Esophagus muscularis mucosa (tissue), 4 donors: ENCODE measurements around the gene C19orf47.

Experiments used
- EP300 ChIP-seq: sonication (generic); formaldehyde crosslinking; IDR thresholded peaks from one replicate; pipeline ENCODE4 v1.6.1; 2017; ENCODE audit warnings: antibody characterized with exemption
- POLR2A ChIP-seq: fragments of 450-650 bp; IDR thresholded peaks from one replicate; pipeline ENCODE4 v1.6.1; 2017; ENCODE audit warnings: antibody characterized with exemption, moderate library complexity, mild to moderate bottlenecking, low read depth
- TF ChIP-seq, protein P1 (sequence below), 3 experiments: fragments of 200-600 bp in 2 of 3; fragments of 450-650 bp in 1 of 3; sonication (generic) in 2 of 3; IDR thresholded peaks; one replicate each; pipeline ENCODE4 v1.5.1; 2017 to 2019; ENCODE audit warnings: antibody characterized with exemption in 3 of 3, mild to moderate bottlenecking in 2 of 3, moderate library complexity in 1 of 3

- TF ChIP-seq, protein P1, sequence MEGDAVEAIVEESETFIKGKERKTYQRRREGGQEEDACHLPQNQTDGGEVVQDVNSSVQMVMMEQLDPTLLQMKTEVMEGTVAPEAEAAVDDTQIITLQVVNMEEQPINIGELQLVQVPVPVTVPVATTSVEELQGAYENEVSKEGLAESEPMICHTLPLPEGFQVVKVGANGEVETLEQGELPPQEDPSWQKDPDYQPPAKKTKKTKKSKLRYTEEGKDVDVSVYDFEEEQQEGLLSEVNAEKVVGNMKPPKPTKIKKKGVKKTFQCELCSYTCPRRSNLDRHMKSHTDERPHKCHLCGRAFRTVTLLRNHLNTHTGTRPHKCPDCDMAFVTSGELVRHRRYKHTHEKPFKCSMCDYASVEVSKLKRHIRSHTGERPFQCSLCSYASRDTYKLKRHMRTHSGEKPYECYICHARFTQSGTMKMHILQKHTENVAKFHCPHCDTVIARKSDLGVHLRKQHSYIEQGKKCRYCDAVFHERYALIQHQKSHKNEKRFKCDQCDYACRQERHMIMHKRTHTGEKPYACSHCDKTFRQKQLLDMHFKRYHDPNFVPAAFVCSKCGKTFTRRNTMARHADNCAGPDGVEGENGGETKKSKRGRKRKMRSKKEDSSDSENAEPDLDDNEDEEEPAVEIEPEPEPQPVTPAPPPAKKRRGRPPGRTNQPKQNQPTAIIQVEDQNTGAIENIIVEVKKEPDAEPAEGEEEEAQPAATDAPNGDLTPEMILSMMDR (IDR thresholded peaks at IDR 0.05): no peak
- TF ChIP-seq POLR2A (no peak), EP300 (no peak)
Observed at GRCh38 chr19:40342644-40343311, 5.4 kb downstream of the C19orf47 start.
